Measurements from ENCODE around the gene RNH1.

The RNH1 gene

DNA sequence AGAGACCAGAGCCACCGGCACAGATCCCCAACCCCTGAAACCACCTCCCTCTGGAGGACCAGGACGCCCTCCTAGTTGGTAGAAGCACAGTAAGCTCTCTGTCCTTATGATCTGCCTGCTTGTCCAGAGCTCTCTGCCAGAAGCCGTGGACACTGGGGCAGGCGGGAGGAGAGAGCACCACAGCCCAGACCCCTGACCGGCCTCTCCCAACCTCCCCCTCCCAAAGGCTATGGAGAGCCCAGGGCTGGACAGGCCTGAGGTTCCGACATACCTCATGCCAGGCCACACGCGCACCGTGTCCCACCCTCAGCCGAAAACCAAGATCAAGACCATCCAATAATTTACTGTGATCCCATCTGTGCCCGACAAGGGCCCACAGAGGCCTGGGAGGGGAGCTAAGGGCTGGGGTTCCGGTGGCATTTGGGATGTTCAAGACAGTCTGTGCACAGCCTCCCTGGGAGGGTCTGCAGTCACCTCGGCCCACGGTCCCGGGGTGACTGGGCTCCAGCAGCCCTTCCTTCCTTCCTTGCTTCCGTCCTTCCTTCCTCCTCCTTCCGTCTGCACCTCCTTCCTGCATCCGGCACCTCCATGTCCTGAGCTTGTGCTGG is 25.0 kb upstream of the RNH1 start:
- Histone ChIP-seq H3K36me3 (ENCODE audit: control insufficient read depth, insufficient read depth, low read length) (peaks cover 18% of the 10 kb centered on the region), H3K4me3 (replicated peaks; ENCODE audit: low read depth, low read length) (no peak overlapping the region), H3K27me3 (replicated peaks; ENCODE audit: control insufficient read depth, insufficient read depth, low read length) (no peaks in the 10 kb centered on the region)
- TF ChIP-seq, protein P1, sequence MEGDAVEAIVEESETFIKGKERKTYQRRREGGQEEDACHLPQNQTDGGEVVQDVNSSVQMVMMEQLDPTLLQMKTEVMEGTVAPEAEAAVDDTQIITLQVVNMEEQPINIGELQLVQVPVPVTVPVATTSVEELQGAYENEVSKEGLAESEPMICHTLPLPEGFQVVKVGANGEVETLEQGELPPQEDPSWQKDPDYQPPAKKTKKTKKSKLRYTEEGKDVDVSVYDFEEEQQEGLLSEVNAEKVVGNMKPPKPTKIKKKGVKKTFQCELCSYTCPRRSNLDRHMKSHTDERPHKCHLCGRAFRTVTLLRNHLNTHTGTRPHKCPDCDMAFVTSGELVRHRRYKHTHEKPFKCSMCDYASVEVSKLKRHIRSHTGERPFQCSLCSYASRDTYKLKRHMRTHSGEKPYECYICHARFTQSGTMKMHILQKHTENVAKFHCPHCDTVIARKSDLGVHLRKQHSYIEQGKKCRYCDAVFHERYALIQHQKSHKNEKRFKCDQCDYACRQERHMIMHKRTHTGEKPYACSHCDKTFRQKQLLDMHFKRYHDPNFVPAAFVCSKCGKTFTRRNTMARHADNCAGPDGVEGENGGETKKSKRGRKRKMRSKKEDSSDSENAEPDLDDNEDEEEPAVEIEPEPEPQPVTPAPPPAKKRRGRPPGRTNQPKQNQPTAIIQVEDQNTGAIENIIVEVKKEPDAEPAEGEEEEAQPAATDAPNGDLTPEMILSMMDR (IDR thresholded peaks at IDR 0.05; ENCODE audit: insufficient read depth, low read length, poor library complexity, severe bottlenecking): no peak
- DNase-seq (ENCODE audit: extremely low read depth, insufficient read length): no peak

GRCh38 chr11:530960-531831 is 24.2 kb upstream of the RNH1 start:
- TF ChIP-seq, protein P1 (IDR thresholded peaks at IDR 0.05; ENCODE audit: insufficient read depth, low read length, poor library complexity, severe bottlenecking): no peak
- Histone ChIP-seq H3K36me3 (ENCODE audit: control insufficient read depth, insufficient read depth, low read length) (peaks cover 18% of the 10 kb centered on the region), H3K4me3 (replicated peaks; ENCODE audit: low read depth, low read length) (no peak overlapping the region), H3K27me3 (replicated peaks; ENCODE audit: control insufficient read depth, insufficient read depth, low read length) (no peaks in the 10 kb centered on the region)
- DNase-seq (ENCODE audit: extremely low read depth, insufficient read length): no peak

GRCh38 chr11:529728-530411 is 22.8 kb upstream of the RNH1 start:
- peaks cover 18% of the 10 kb centered on the region for H3K36me3 ChIP-seq (ENCODE audit: control insufficient read depth, insufficient read depth, low read length)
- no peak for DNase-seq (ENCODE audit: extremely low read depth, insufficient read length)
- TF ChIP-seq, protein P1 (IDR thresholded peaks at IDR 0.05; ENCODE audit: insufficient read depth, low read length, poor library complexity, severe bottlenecking): no peak

GRCh38 chr11:528815-529727 is 22.0 kb upstream of the RNH1 start:
- H3K4me3 ChIP-seq (replicated peaks; ENCODE audit: low read depth, low read length): no peak overlapping the region
- no peak for DNase-seq (ENCODE audit: extremely low read depth, insufficient read length)
- TF ChIP-seq, protein P1 (IDR thresholded peaks at IDR 0.05; ENCODE audit: insufficient read depth, low read length, poor library complexity, severe bottlenecking): no peak
- H3K36me3 ChIP-seq (ENCODE audit: control insufficient read depth, insufficient read depth, low read length): peaks cover 18% of the 10 kb centered on the region
- no peaks in the 10 kb centered on the region for H3K27me3 ChIP-seq (replicated peaks; ENCODE audit: control insufficient read depth, insufficient read depth, low read length)

More at GRCh38 chr11:529728-530411, 22.8 kb upstream of the RNH1 start:
- Histone ChIP-seq H3K4me3 (replicated peaks; ENCODE audit: low read depth, low read length) (no peak overlapping the region), H3K27me3 (replicated peaks; ENCODE audit: control insufficient read depth, insufficient read depth, low read length) (no peaks in the 10 kb centered on the region)

DNA sequence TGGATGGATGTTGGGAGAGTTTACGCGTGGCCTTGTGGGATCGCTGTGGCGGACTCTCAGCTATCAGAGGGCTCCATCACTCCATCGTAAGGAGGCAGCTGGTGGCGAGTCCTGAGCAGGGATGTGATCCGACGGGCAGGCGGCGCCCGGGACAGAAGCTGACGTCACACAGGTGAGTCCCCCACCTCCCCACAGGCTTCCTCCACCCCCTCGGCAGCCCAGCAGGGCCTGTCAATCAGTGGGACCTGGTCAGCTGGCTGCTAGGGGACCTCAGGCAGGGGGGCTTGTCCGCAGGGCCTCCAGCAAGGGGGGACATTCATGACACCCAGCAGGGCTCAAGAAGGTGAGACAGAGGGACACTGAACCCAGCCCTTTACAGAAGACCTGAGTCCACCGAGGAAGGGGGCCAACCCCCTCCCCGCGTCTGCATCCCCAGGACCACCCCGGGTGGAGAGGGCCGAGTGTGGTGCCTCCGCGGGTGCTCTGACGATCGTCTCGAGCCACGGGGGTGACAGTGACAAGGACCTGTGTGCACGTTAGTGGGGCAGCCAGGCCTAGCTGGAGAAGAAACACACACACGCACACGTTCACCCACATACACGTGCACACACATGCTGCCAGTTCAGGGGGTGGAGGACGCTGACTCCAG is 21.2 kb upstream of the RNH1 start:
- DNase-seq (ENCODE audit: extremely low read depth, insufficient read length): no peak
- TF ChIP-seq, protein P1 (IDR thresholded peaks at IDR 0.05; ENCODE audit: insufficient read depth, low read length, poor library complexity, severe bottlenecking): no peak

More for the DNA sequence above, 21.2 kb upstream of the RNH1 start:
- Histone ChIP-seq H3K27me3 (replicated peaks; ENCODE audit: control insufficient read depth, insufficient read depth, low read length) (no peaks in the 10 kb centered on the region), H3K36me3 (ENCODE audit: control insufficient read depth, insufficient read depth, low read length) (peaks cover 16% of the 10 kb centered on the region), H3K4me3 (replicated peaks; ENCODE audit: low read depth, low read length) (no peak overlapping the region)
